Measurements from ENCODE around the gene SERPINA1. TPM values are rescaled to one million over a fixed set of nuclear protein-coding genes. Genes with fewer than 3 reads are reported as not detected.

SERPINA1 gene
- total RNA-seq, 1 experiment from 2014 or later, result not detected

- H3K56ac ChIP-seq (ENCODE audit: insufficient read length, low read depth, low read length), result no peak overlapping the region
- no peaks in the 10 kb centered on the region for H3K9me3 ChIP-seq (ENCODE audit: control insufficient read depth, low read depth, low read length)
- H2BK120ac ChIP-seq (ENCODE audit: low read depth, low read length, poor library complexity, severe bottlenecking), result no peak overlapping the region
- no peaks in the 10 kb centered on the region for H3K27me3 ChIP-seq (ENCODE audit: insufficient read depth, low read length)
- H3K4me1 Mint-ChIP-seq, result peaks cover 20 to 34% of the 10 kb centered on the region in 2 experiments
- H4K5ac ChIP-seq (ENCODE audit: insufficient read length, low read depth, low read length), result no peak overlapping the region
- no peak overlapping the region for H3K9ac ChIP-seq (ENCODE audit: extremely low read depth, insufficient read length, low read length)
- WGBS (ENCODE audit: extremely low coverage, insufficient read length, low lambda C conversion rate), result no CpG with 5 or more reads among the region's 5 CpGs
- H2AFZ ChIP-seq (ENCODE audit: low read length), result no peak overlapping the region
- no peak overlapping the region for H3K4me3 Mint-ChIP-seq
- no peak for DNase-seq
- no peak overlapping the region for H3K14ac ChIP-seq (ENCODE audit: insufficient read depth, low read length)
- H3K27me3 Mint-ChIP-seq (ENCODE audit: low read depth), result peaks cover 12% of the 10 kb centered on the region
- no peaks in the 10 kb centered on the region for H4K20me1 ChIP-seq (ENCODE audit: control insufficient read depth, insufficient read depth, insufficient read length)
- no peak overlapping the region for H3T11ph ChIP-seq (ENCODE audit: low read length)
- no peak overlapping the region for H2BK15ac ChIP-seq (ENCODE audit: low read depth, low read length)
- H3K9me3 Mint-ChIP-seq, result no peaks in the 10 kb centered on the region
- no peak overlapping the region for H3K27ac Mint-ChIP-seq
- H3K4me1 ChIP-seq (ENCODE audit: insufficient read depth, low read length), result no peaks in the 10 kb centered on the region
- H3K79me1 ChIP-seq (ENCODE audit: insufficient read depth, low read depth, low read length, poor library complexity, severe bottlenecking), result no peaks in the 10 kb centered on the region
- H4K91ac ChIP-seq (ENCODE audit: insufficient read length, low read depth, low read length), result no peak overlapping the region
- no peak overlapping the region for H4K8ac ChIP-seq (replicated peaks; ENCODE audit: insufficient read length, low read depth, low read length)
- H3K4ac ChIP-seq (ENCODE audit: low read depth, low read length), result no peak overlapping the region
- no peak overlapping the region for H2BK5ac ChIP-seq (ENCODE audit: insufficient read length, low read length)
- H3K4me2 ChIP-seq (ENCODE audit: insufficient read depth, insufficient read length, low read length), result no peak overlapping the region
- no peak for TF ChIP-seq CTCF (conservative IDR thresholded peaks at IDR 0.05)
- no peak overlapping the region for H3K18ac ChIP-seq (ENCODE audit: insufficient read length, low read depth, low read length)
- no peak overlapping the region for H2BK20ac ChIP-seq (ENCODE audit: low read depth, low read length, poor library complexity, severe bottlenecking)
- H3K23ac ChIP-seq (ENCODE audit: insufficient read length, low read depth, low read length), result no peak overlapping the region
- H3K36me3 Mint-ChIP-seq (ENCODE audit: insufficient read depth in 1 of 3, low read depth in 3 of 3), result no peaks in the 10 kb centered on the region; a peak in 1 of 7 replicates
- H3K27ac ChIP-seq (ENCODE audit: insufficient read length, low read depth, low read length), result no peak overlapping the region
- no peak overlapping the region for H2BK12ac ChIP-seq (ENCODE audit: insufficient read length, low read depth, low read length)
- no peaks in the 10 kb centered on the region for H3K79me2 ChIP-seq (ENCODE audit: insufficient read depth, low read length)
- H2AK5ac ChIP-seq (ENCODE audit: insufficient read length, low read length), result no peak overlapping the region
- no peaks in the 10 kb centered on the region for H3K23me2 ChIP-seq (ENCODE audit: insufficient read length, low read depth, low read length, poor library complexity, severe bottlenecking)
Observed at GRCh38 chr14:94389104-94389469, 685 bp upstream of the SERPINA1 start.

Measured in H9 (cell line).